Stimulated activated CD8-positive, alpha-beta memory T cell treated with anti-CD3 and anti-CD28 coated beads, Interleukin-12 subunit alpha, Interleukin-12 subunit beta, amount 100 ng/mL, for 24 hours (primary cell): Measurements from ENCODE around the gene DIAPH2.
"Not testable (repeated sequence)": the region's sequence is repeated elsewhere in the genome, so short reads cannot be mapped to it uniquely, and the experiment has no call there.

Experiments used
- DNase-seq: peaks from one replicate; pipeline ENCODE4 v3.0.0-alpha.2; 2020; ENCODE audit errors: extremely low read depth

The DIAPH2 gene

GRCh38 chrX:97380200-97380599 is 695.6 kb downstream of the DIAPH2 start:
- no peak for DNase-seq

GRCh38 chrX:97384685-97385084 is 700.0 kb downstream of the DIAPH2 start:
- DNase-seq = no peak

- DNase-seq = no peak
These were observed 702.4 kb downstream of the DIAPH2 start for GRCh38 chrX:97387004-97387403.

GRCh38 chrX:97389761-97390192 is 705.1 kb downstream of the DIAPH2 start:
- DNase-seq = no peak

GRCh38 chrX:97397371-97397770 is 712.7 kb downstream of the DIAPH2 start:
- no peak for DNase-seq

GRCh38 chrX:97398030-97398551 is 713.4 kb downstream of the DIAPH2 start:
- DNase-seq = no peak

- no peak for DNase-seq
These were observed 714.8 kb downstream of the DIAPH2 start for GRCh38 chrX:97399400-97399799.

- no peak for DNase-seq
These were observed 715.9 kb downstream of the DIAPH2 start for GRCh38 chrX:97400492-97400891.

GRCh38 chrX:97401154-97401553 is 716.5 kb downstream of the DIAPH2 start:
- DNase-seq = no peak

- DNase-seq = no peak
These were observed 717.0 kb downstream of the DIAPH2 start for GRCh38 chrX:97401586-97402136.

GRCh38 chrX:97402333-97402732 is 717.7 kb downstream of the DIAPH2 start:
- no peak for DNase-seq

GRCh38 chrX:97402903-97403302 is 718.3 kb downstream of the DIAPH2 start:
- DNase-seq = no peak

- DNase-seq = no peak
These were observed 720.5 kb downstream of the DIAPH2 start for GRCh38 chrX:97405031-97405660.

- not testable (repeated sequence) for DNase-seq
These were observed 725.2 kb downstream of the DIAPH2 start for GRCh38 chrX:97409632-97410415.

GRCh38 chrX:97416461-97416860 is 731.8 kb downstream of the DIAPH2 start:
- no peak for DNase-seq

- no peak for DNase-seq
These were observed 744.5 kb downstream of the DIAPH2 start for GRCh38 chrX:97429101-97429500.

GRCh38 chrX:97431281-97431680 is 746.6 kb downstream of the DIAPH2 start:
- DNase-seq = no peak

- no peak for DNase-seq
These were observed 761.7 kb downstream of the DIAPH2 start for GRCh38 chrX:97446298-97446882.

GRCh38 chrX:97447306-97447705 is 762.7 kb downstream of the DIAPH2 start:
- DNase-seq = no peak

- DNase-seq = no peak
These were observed 767.6 kb downstream of the DIAPH2 start for GRCh38 chrX:97452283-97452682.

- DNase-seq = no peak
These were observed 777.1 kb downstream of the DIAPH2 start for GRCh38 chrX:97461763-97462162.

GRCh38 chrX:97471071-97471470 is 786.4 kb downstream of the DIAPH2 start:
- DNase-seq = no peak
